A375 (cell line): Measurements from ENCODE around the gene C17orf100. TPM values are rescaled to one million over a fixed set of nuclear protein-coding genes. Genes with fewer than 3 reads are reported as not detected.

ENCODE experiments used
- small RNA-seq: library from RNA; depleted of rRNA; stranded (forward); fragments of <200 nt; gene quantifications from one replicate; pipeline ENCODE3, GENCODE V24; 2014
- total RNA-seq: library from RNA; depleted of rRNA; stranded (reverse); fragments of >200 nt; shearing (Covaris generic); gene quantifications from 2 replicates; pipeline ENCODE4 v1.2.3, GENCODE V29; 2014; rRNA removed

C17orf100 gene
- 0.15 and 0.45 TPM in 2 replicates for total RNA-seq

DNA sequence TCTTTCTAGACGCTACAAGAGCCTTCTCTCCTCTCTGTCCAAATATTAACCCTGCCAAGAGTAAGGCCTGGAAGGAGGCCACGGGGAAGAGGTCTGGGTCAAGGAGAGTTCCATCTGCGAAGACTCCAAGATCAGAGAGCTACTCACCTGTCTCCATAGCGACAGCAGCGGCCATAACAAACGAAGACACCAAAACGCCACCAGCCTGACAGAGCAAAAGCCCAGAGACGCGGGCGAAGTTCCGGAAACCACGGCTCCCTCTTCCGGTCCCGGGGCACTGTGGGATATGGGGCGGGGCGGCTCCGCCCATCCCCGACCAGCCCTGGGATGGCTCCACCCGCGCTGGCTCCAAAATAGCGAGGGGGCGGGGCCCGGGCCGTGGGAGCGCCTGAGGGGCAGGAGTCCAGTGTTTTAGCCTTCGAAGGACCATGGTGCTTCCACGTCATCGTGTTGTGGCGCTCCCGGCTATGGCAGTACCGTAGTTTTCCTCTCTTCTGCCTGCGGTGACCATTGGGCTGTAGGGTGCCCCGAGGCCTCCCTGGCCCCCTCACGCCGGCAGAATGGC lies at the start of gene C17orf100, which contains the start of gene MED31:
Gene C17orf100 (plus strand): TSS at position 409 of the 565 bp plus-strand sequence. CDS start 152 bp downstream, at position 561.
Gene MED31 (minus strand): TSS at position 252 of the 565 bp plus-strand sequence. CDS start 77 bp downstream, at position 175.

DNA sequence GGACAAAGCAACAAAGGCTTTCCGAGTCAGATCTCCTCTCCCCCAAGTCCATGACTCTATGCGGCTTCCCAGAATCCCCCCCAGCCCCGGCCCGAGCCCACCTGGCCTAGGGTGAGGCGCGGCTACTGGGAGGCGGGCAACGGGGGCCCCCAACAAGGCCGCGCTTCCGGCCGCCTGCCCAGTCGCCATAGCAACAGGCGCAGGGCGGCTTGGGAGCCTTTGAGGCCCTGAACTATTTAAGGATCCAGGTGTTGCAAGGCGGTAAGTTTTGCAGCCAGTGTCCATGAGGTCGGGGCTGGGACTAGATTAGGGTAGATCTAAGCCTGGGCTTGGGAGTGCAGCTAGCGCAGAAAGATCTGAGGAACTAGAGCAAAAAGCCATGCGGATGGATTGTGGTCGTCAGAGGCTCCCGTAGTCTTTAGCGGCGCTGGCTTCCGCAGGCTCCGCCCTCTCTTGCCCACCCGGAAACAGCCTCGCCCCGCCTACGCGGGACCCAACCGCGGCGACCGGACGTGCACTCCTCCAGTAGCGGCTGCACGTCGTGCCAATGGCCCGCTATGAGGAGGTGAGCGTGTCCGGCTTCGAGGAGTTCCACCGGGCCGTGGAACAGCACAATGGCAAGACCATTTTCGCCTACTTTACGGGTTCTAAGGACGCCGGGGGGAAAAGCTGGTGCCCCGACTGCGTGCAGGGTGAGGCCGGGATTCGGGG lies 10.9 kb upstream of the C17orf100 start, which contains the start of the genes KIAA0753 and TXNDC17:
Gene KIAA0753 (minus strand): TSS at position 176 of the 711 bp plus-strand sequence. CDS start 5,608 bp downstream, outside the sequence.
Gene TXNDC17 (plus strand): TSS at position 525 of the 711 bp plus-strand sequence. CDS start 23 bp downstream, at position 548.

Small RNA genes lying within 50 kb of the gene (small RNA-seq; reads per million reads assigned to genes)
- not detected for gene MIR4520-1

Other genes starting within 250 kb of the C17orf100 start
- 0.04 TPM in 1 of 2 replicates, not detected in the other for gene AIPL1, start 216.6 kb upstream of the C17orf100 start, total RNA-seq
- 38.9 and 40.3 TPM in 2 replicates for gene PIMREG, start 207.3 kb upstream of the C17orf100 start, total RNA-seq
- 1.1 TPM in 2 replicates for gene PITPNM3, start 95.2 kb upstream of the C17orf100 start, total RNA-seq
- 14.6 and 15.0 TPM in 2 replicates for gene KIAA0753, start 11.1 kb upstream of the C17orf100 start, total RNA-seq
- gene TXNDC17, start 10.7 kb upstream of the C17orf100 start, total RNA-seq = 171 and 208 TPM in 2 replicates
- 11.1 and 12.5 TPM in 2 replicates for gene MED31, start 157 bp upstream of the C17orf100 start, total RNA-seq
- gene SLC13A5, start 61.6 kb downstream of the C17orf100 start, total RNA-seq = 0.19 and 0.26 TPM in 2 replicates
- gene XAF1, start 104.3 kb downstream of the C17orf100 start, total RNA-seq = 0.72 and 5.2 TPM in 2 replicates
- gene FBXO39, start 124.5 kb downstream of the C17orf100 start, total RNA-seq = not detected in 2 replicates
- gene TEKT1, start 180.0 kb downstream of the C17orf100 start, total RNA-seq = not detected in 2 replicates